Progenitor cell of endocrine pancreas (in vitro differentiated cells): ENCODE data around the gene KCNMA1. TPM values are rescaled to one million over a fixed set of nuclear protein-coding genes. Genes with fewer than 3 reads are reported as not detected.

Experiments
- DNase-seq: peaks from one replicate; pipeline ENCODE4 v3.0.0; 2021; ENCODE audit warnings: low spot score; ENCODE audit not compliant: unreplicated experiment
- H3K27ac Mint-ChIP-seq: 2 replicates; pipeline ENCODE4 v1.8.0; 2021; ENCODE audit warnings: mild to moderate bottlenecking, moderate library complexity, mixed read lengths
- H3K27me3 Mint-ChIP-seq: 2 replicates; pipeline ENCODE4 v1.8.0; 2021; ENCODE audit warnings: mixed read lengths
- H3K36me3 Mint-ChIP-seq: 2 replicates; pipeline ENCODE4 v1.8.0; 2022; ENCODE audit warnings: mixed read lengths; ENCODE audit not compliant: insufficient read depth
- H3K4me1 Mint-ChIP-seq: 2 replicates; pipeline ENCODE4 v1.8.0; 2021; ENCODE audit warnings: low read depth, mixed read lengths
- H3K4me3 Mint-ChIP-seq: 2 replicates; pipeline ENCODE4 v1.8.0; 2021; ENCODE audit warnings: low read depth, mild to moderate bottlenecking, moderate library complexity, mixed read lengths
- H3K9me3 Mint-ChIP-seq: 2 replicates; pipeline ENCODE4 v1.8.0; 2021; ENCODE audit warnings: low read depth, mixed read lengths
- CTCF ChIP-seq: fragments of 200-600 bp; sonication (generic); IDR thresholded peaks from one replicate; pipeline ENCODE4 v1.5.0; 2021; ENCODE audit warnings: antibody characterized with exemption, mild to moderate bottlenecking; ENCODE audit not compliant: unreplicated experiment
- total RNA-seq: library from RNA; stranded (reverse); gene quantifications from 2 replicates; pipeline ENCODE4 v1.2.1, GENCODE V29; 2021

The KCNMA1 gene
- total RNA-seq, 1 donor from 2014 or later: 5.8 TPM

GRCh38 chr10:76946270-76946669 is 691.3 kb downstream of the KCNMA1 start:
- Mint-ChIP-seq H3K36me3 (no peaks in the 10 kb centered on the region), H3K27me3 (no peaks in the 10 kb centered on the region), H3K9me3 (no peaks in the 10 kb centered on the region), H3K4me3 (no peak overlapping the region), H3K4me1 (no peaks in the 10 kb centered on the region), H3K27ac (no peak overlapping the region)
- DNase-seq: no peak
- TF ChIP-seq CTCF: no peak

GRCh38 chr10:76945166-76945565 is 692.4 kb downstream of the KCNMA1 start:
- Mint-ChIP-seq H3K36me3 (no peaks in the 10 kb centered on the region), H3K4me1 (no peaks in the 10 kb centered on the region), H3K27me3 (no peaks in the 10 kb centered on the region), H3K4me3 (no peak overlapping the region), H3K9me3 (no peaks in the 10 kb centered on the region), H3K27ac (no peak overlapping the region)
- no peak for DNase-seq
- TF ChIP-seq CTCF: no peak

- H3K9me3 Mint-ChIP-seq: no peaks in the 10 kb centered on the region
- peak overlapping the region; percentile 42 for H3K27ac Mint-ChIP-seq
- H3K4me1 Mint-ChIP-seq: peaks cover 1% of the 10 kb centered on the region
- H3K36me3 Mint-ChIP-seq: no peaks in the 10 kb centered on the region
- no peak overlapping the region for H3K4me3 Mint-ChIP-seq
- no peaks in the 10 kb centered on the region for H3K27me3 Mint-ChIP-seq
- TF ChIP-seq CTCF: no peak
- DNase-seq: no peak
These were observed 693.0 kb downstream of the KCNMA1 start for GRCh38 chr10:76944640-76945039.

- no peaks in the 10 kb centered on the region for H3K36me3 Mint-ChIP-seq
- no peak overlapping the region for H3K27ac Mint-ChIP-seq
- no peak for TF ChIP-seq CTCF
- H3K27me3 Mint-ChIP-seq: peaks cover 7% of the 10 kb centered on the region
- no peaks in the 10 kb centered on the region for H3K9me3 Mint-ChIP-seq
- DNase-seq: no peak
- H3K4me3 Mint-ChIP-seq: no peak overlapping the region
- H3K4me1 Mint-ChIP-seq: peaks cover 1% of the 10 kb centered on the region
These were observed 694.8 kb downstream of the KCNMA1 start for GRCh38 chr10:76942628-76943416.

- TF ChIP-seq CTCF: no peak
- H3K36me3 Mint-ChIP-seq: no peaks in the 10 kb centered on the region
- no peak overlapping the region for H3K4me3 Mint-ChIP-seq
- peaks cover 7% of the 10 kb centered on the region for H3K4me1 Mint-ChIP-seq
- no peak overlapping the region for H3K27ac Mint-ChIP-seq
- H3K27me3 Mint-ChIP-seq: peaks cover 11% of the 10 kb centered on the region
- H3K9me3 Mint-ChIP-seq: no peaks in the 10 kb centered on the region
- DNase-seq: no peak
These were observed 697.6 kb downstream of the KCNMA1 start for GRCh38 chr10:76939933-76940468.
